Calu3 (cell line): ENCODE results near the gene TNPO3. TPM values are rescaled to one million over a fixed set of nuclear protein-coding genes. Genes with fewer than 3 reads are reported as not detected.

Experiments
- BruUV-seq: library from RNA; stranded (reverse); fragments of 400-500 nt; replicated peaks from 2 replicates; lab custom pipeline; 2021; lab: Mats Ljungman, UMichigan
- CTCF ChIA-PET: fragments of 300-600 bp; sonication (Branson Sonifier 250); formaldehyde crosslinking; loops from one replicate; lab custom pipeline; 2022; ENCODE audit warnings: antibody characterized with exemption; lab: Charles Lee
- DNase-seq: peaks from one replicate; pipeline ENCODE4 v3.0.0; 2022
- H3K27ac Mint-ChIP-seq: one replicate; pipeline ENCODE4 v1.8.0; 2022; ENCODE audit warnings: mixed read lengths; ENCODE audit not compliant: unreplicated experiment
- H3K27me3 Mint-ChIP-seq: one replicate; pipeline ENCODE4 v1.8.0; 2022; ENCODE audit warnings: mixed read lengths; ENCODE audit not compliant: unreplicated experiment
- H3K36me3 Mint-ChIP-seq: one replicate; pipeline ENCODE4 v1.8.0; 2022; ENCODE audit warnings: mild to moderate bottlenecking, moderate library complexity, mixed read lengths; ENCODE audit not compliant: insufficient read depth, unreplicated experiment
- H3K4me1 Mint-ChIP-seq: one replicate; pipeline ENCODE4 v1.8.0; 2022; ENCODE audit warnings: mild to moderate bottlenecking, low read depth, mixed read lengths; ENCODE audit not compliant: unreplicated experiment
- H3K4me3 Mint-ChIP-seq: one replicate; pipeline ENCODE4 v1.8.0; 2022; ENCODE audit warnings: mild to moderate bottlenecking, low read depth, moderate library complexity, mixed read lengths; ENCODE audit not compliant: unreplicated experiment
- H3K9me3 Mint-ChIP-seq: one replicate; pipeline ENCODE4 v1.8.0; 2022; ENCODE audit warnings: low read depth, mixed read lengths; ENCODE audit not compliant: unreplicated experiment
- intact Hi-C: fragments of 100-400 bp; cut with micrococcal nuclease; formaldehyde crosslinking; loops from one replicate; pipeline ENCODE4 v1.10.0; 2022; ENCODE audit not compliant: unreplicated experiment
- total RNA-seq: library from RNA; stranded (reverse); gene quantifications from 2 replicates; pipeline ENCODE4 v1.2.3, GENCODE V29; 2022
- TF ChIP-seq, protein P1 (sequence below): fragments of 200-600 bp; IDR thresholded peaks from one replicate; pipeline ENCODE4 v1.8.0; 2022; ENCODE audit warnings: antibody characterized with exemption; ENCODE audit not compliant: unreplicated experiment

Gene TNPO3
- total RNA-seq, 1 experiment from 2014 or later: 47.1 TPM

DNA sequence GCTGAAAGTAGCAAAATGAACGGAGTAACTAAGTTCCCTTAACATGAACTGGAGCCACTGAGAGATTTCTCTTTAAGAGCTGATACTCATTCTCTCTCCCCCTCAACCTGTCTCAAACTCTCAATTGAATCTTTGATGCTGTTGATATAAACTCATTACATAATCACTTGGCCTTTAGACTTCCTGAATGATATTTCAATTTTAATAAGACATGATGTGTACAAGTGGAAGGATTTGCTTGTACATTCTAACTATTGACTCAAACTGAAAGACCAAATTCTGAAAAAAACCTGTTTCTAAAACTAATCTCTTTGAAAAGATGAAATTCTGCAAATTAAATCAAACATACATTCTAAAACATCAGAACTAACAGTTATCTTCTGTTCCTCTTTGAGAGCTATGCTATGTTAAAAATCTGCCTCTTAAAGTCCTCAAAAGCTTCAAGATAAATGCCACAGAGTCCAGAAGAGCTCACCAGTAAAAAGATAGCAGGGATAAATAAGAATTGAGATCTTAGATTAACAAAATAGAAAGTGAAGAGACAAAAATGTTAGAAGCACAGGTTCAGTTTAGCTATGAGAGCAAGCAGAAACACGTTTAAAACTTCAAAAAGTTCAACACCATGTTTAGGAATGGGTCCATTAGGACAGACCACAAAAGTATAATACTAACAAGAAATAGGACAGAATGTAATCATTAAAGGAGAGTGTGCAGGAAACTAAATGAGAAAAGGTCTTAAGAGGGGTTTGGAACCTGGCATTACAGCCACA, 46.1 kb downstream of the TNPO3 start:
- H3K4me3 Mint-ChIP-seq: no peak overlapping the region
- H3K27me3 Mint-ChIP-seq: no peaks in the 10 kb centered on the region
- H3K36me3 Mint-ChIP-seq: peaks cover 14% of the 10 kb centered on the region
- intact Hi-C loops: no loop called here
- no peak overlapping the region for H3K27ac Mint-ChIP-seq
- no TSS peak for BruUV-seq
- TF ChIP-seq, protein P1, sequence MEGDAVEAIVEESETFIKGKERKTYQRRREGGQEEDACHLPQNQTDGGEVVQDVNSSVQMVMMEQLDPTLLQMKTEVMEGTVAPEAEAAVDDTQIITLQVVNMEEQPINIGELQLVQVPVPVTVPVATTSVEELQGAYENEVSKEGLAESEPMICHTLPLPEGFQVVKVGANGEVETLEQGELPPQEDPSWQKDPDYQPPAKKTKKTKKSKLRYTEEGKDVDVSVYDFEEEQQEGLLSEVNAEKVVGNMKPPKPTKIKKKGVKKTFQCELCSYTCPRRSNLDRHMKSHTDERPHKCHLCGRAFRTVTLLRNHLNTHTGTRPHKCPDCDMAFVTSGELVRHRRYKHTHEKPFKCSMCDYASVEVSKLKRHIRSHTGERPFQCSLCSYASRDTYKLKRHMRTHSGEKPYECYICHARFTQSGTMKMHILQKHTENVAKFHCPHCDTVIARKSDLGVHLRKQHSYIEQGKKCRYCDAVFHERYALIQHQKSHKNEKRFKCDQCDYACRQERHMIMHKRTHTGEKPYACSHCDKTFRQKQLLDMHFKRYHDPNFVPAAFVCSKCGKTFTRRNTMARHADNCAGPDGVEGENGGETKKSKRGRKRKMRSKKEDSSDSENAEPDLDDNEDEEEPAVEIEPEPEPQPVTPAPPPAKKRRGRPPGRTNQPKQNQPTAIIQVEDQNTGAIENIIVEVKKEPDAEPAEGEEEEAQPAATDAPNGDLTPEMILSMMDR: no peak
- DNase-seq: no peak
- H3K4me1 Mint-ChIP-seq: no peaks in the 10 kb centered on the region
- CTCF ChIA-PET: no interaction called here
- no peaks in the 10 kb centered on the region for H3K9me3 Mint-ChIP-seq

DNA sequence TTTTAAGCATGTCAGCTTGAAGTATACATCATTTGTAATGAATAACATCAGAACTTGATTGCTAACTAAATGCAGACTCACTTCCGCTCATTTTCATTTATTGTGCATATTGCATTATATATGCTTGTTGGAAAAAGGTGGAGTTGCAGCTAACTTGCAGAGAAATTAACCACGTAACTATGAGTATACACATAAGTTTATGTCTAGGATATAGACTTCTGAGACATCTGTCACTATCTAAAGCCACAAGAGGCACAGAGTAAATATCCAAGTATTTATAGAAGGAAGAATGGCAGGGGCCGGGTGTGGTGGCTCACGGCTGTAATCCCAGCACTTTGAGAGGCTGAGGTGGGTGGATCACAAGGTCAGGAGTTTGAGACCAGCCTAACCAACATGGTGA, 47.3 kb downstream of the TNPO3 start:
- intact Hi-C loops: no loop called here
- no peak overlapping the region for H3K27ac Mint-ChIP-seq
- no peaks in the 10 kb centered on the region for H3K4me1 Mint-ChIP-seq
- TF ChIP-seq, protein P1: no peak
- DNase-seq: no peak
- no peaks in the 10 kb centered on the region for H3K27me3 Mint-ChIP-seq
- no peak overlapping the region for H3K4me3 Mint-ChIP-seq
- no peaks in the 10 kb centered on the region for H3K9me3 Mint-ChIP-seq
- peaks cover 14% of the 10 kb centered on the region for H3K36me3 Mint-ChIP-seq
- BruUV-seq: no TSS peak
- CTCF ChIA-PET: no interaction called here

DNA sequence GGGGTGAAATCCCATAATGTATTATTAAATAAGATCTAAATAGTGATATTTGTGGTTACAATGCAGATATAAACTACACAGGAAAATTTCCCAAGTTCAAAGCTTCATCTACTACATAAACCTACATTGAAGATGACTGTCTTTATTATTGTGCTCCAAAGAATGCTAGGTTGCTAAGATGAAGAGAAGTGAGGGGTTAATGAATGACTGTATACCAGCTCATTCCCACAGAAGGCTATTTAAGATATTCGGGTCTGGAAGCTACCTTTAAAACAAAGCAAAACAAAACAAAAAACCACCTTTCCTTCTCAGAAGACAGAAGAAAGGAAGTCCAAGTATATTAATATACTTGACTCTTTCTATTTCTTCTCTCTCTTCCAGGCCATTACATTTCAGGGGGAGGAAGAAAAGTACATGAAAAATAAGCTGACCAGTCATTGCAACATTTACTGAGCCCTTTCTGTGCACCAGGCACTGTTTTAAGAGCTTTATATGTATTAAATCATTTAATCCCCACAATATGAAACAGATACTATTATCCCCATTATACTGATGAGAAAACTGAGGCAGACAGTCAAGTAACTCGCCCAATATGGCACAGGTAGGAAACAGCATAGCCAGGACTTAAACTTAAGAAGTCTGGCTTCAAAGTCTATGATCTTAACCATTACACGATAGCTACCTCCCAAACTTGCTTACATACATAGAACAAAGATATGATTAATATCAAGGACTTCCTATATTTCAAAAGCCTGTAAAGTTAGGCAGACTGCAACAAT, 48.1 kb downstream of the TNPO3 start:
- TF ChIP-seq, protein P1: no peak
- Mint-ChIP-seq H3K4me3 (no peak overlapping the region), H3K27ac (no peak overlapping the region), H3K9me3 (no peaks in the 10 kb centered on the region), H3K4me1 (no peaks in the 10 kb centered on the region), H3K27me3 (no peaks in the 10 kb centered on the region), H3K36me3 (peaks cover 14% of the 10 kb centered on the region)
- CTCF ChIA-PET: no interaction called here
- no TSS peak for BruUV-seq
- DNase-seq: no peak
- intact Hi-C loops: no loop called here

DNA sequence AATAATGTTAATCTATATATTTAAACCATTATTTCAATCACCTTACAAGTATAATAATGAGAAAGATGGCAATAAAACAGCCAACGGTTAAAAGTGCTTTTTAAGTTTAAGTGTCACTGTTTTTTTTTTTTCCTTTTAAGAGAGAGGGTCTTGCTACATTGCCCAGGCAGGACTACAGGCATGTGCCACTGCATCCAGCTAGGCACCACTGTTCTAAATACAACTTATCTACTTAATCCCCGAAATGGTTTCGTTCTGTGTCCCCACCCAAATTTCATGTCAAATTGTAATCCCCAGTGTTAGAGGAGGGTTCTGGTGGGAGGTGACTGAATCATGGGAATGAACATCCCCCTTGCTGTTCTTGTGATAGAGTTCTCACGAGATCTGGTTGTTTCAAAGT, 49.7 kb downstream of the TNPO3 start:
- CTCF ChIA-PET: no interaction called here
- H3K4me3 Mint-ChIP-seq: no peak overlapping the region
- no peaks in the 10 kb centered on the region for H3K27me3 Mint-ChIP-seq
- TF ChIP-seq, protein P1: no peak
- BruUV-seq: no TSS peak
- intact Hi-C loops: no loop called here
- no peak overlapping the region for H3K27ac Mint-ChIP-seq
- H3K36me3 Mint-ChIP-seq: peaks cover 17% of the 10 kb centered on the region
- no peaks in the 10 kb centered on the region for H3K9me3 Mint-ChIP-seq
- DNase-seq: no peak
- H3K4me1 Mint-ChIP-seq: no peaks in the 10 kb centered on the region
